Lung microvascular endothelial cell (primary cell): Measurements from ENCODE around the gene BCAT1. TPM values are rescaled to one million over a fixed set of nuclear protein-coding genes. Genes with fewer than 3 reads are reported as not detected.

ENCODE experiments used
- DNase-seq, 2 donors: peaks; one replicate each; pipeline versions ENCODE4 v3.0.0 to v3.0.0-alpha.2; 2010; ENCODE audit warnings: low read depth in 2 of 2
- total RNA-seq: library from RNA; depleted of rRNA; stranded (reverse); fragments of >200 nt; gene quantifications from 2 replicates; pipeline ENCODE4 v1.2.1, GENCODE V29; 2014

Gene BCAT1
- 68.3 and 124 TPM in 2 replicates for total RNA-seq

GRCh38 chr12:24948757-24949722 lies at the start of gene BCAT1:
Gene BCAT1 (minus strand): TSS chr12:24949101. CDS start chr12:24948932, 169 bp downstream.
- peak; percentile 80 to 94 for DNase-seq

GRCh38 chr12:24997970-24998582 lies 49.2 kb upstream of the BCAT1 start:
- DNase-seq, result peak; percentile 11 to 34

GRCh38 chr12:24997496-24997895 lies 48.6 kb upstream of the BCAT1 start:
- DNase-seq, result no peak

GRCh38 chr12:24996820-24997219 lies 47.9 kb upstream of the BCAT1 start:
- DNase-seq, result no peak

GRCh38 chr12:24996102-24996797 lies 47.3 kb upstream of the BCAT1 start:
- peak in 1 of 2 donors; percentile 18 for DNase-seq

GRCh38 chr12:24993793-24994192 lies 44.9 kb upstream of the BCAT1 start:
- no peak for DNase-seq

GRCh38 chr12:24991209-24992049 lies 42.5 kb upstream of the BCAT1 start:
- peak; percentile 75 to 84 for DNase-seq

- no peak for DNase-seq
Observed at GRCh38 chr12:24989216-24989615, 40.3 kb upstream of the BCAT1 start.

- DNase-seq, result no peak
Observed at GRCh38 chr12:24982250-24982649, 33.3 kb upstream of the BCAT1 start.

GRCh38 chr12:24979976-24980730 lies 31.3 kb upstream of the BCAT1 start:
- DNase-seq, result no peak

GRCh38 chr12:24979329-24979728 lies 30.4 kb upstream of the BCAT1 start:
- DNase-seq, result no peak

GRCh38 chr12:24977711-24978110 lies 28.8 kb upstream of the BCAT1 start:
- DNase-seq, result no peak

GRCh38 chr12:24977060-24977459 lies 28.2 kb upstream of the BCAT1 start:
- no peak for DNase-seq

GRCh38 chr12:24975425-24975824 lies 26.5 kb upstream of the BCAT1 start:
- DNase-seq, result no peak

- DNase-seq, result no peak
Observed at GRCh38 chr12:24974216-24974615, 25.3 kb upstream of the BCAT1 start.

GRCh38 chr12:24972078-24972477 lies 23.2 kb upstream of the BCAT1 start:
- DNase-seq, result no peak

GRCh38 chr12:24970177-24970576 lies 21.3 kb upstream of the BCAT1 start:
- DNase-seq, result no peak

GRCh38 chr12:24966951-24967564 lies 18.2 kb upstream of the BCAT1 start:
- DNase-seq, result no peak

- DNase-seq, result no peak
Observed at GRCh38 chr12:24964342-24964741, 15.4 kb upstream of the BCAT1 start.
